K562 (cell line): ENCODE results near the gene UFSP1. TPM values are rescaled to one million over a fixed set of nuclear protein-coding genes. Genes with fewer than 3 reads are reported as not detected.

Experiments
- ARNT ChIP-seq, 2 experiments: fragments of 450-650 bp; IDR thresholded peaks; 2 replicates each; pipeline ENCODE4 v1.6.1; 2016; ENCODE audit warnings: mild to moderate bottlenecking in 1 of 2
- CBX1 ChIP-seq: sonication (generic); IDR thresholded peaks from 2 replicates; pipeline ENCODE4 v1.6.1; 2016; ENCODE audit warnings: antibody characterized with exemption, low read depth, mild to moderate bottlenecking
- CHCHD3 ChIP-seq: fragments of 250-450 bp; sonication (Bioruptor Pico); IDR thresholded peaks from 2 replicates; pipeline ENCODE4 v2.1.2; 2022; ENCODE audit warnings: mild to moderate bottlenecking
- DDX20 ChIP-seq: fragments of 450-650 bp; IDR thresholded peaks from 2 replicates; pipeline ENCODE4 v1.6.1; 2016; ENCODE audit warnings: missing genetic modification characterization, low read depth, mild to moderate bottlenecking, missing compliant biosample characterization, moderate library complexity
- EP400 ChIP-seq: fragments of 450-650 bp; IDR thresholded peaks from 2 replicates; pipeline ENCODE4 v1.6.1; 2017; ENCODE audit warnings: antibody characterized with exemption, mild to moderate bottlenecking, moderate library complexity
- ERF ChIP-seq: fragments of 450-650 bp; formaldehyde crosslinking; IDR thresholded peaks from 2 replicates; pipeline ENCODE4 v1.4.0; 2020; ENCODE audit warnings: mild to moderate bottlenecking, mixed read lengths
- KDM5B ChIP-seq: fragments of 200-600 bp; sonication (generic); IDR thresholded peaks from 2 replicates; pipeline ENCODE4 v1.6.1; 2012; ENCODE audit warnings: low read depth, mild to moderate bottlenecking, moderate library complexity, low read length, control low read depth, inconsistent platforms; ENCODE audit not compliant: insufficient replicate concordance
- MBD1 ChIP-seq: fragments of 250-450 bp; sonication (Bioruptor Pico); IDR thresholded peaks from 2 replicates; pipeline ENCODE4 v1.8.0; 2022; ENCODE audit warnings: inconsistent platforms
- NCOR1 ChIP-seq: fragments of 450-650 bp; IDR thresholded peaks from 2 replicates; pipeline ENCODE4 v1.6.1; 2016; ENCODE audit warnings: mild to moderate bottlenecking, moderate library complexity
- NFRKB ChIP-seq: fragments of 450-650 bp; IDR thresholded peaks from 2 replicates; pipeline ENCODE4 v1.6.1; 2016; ENCODE audit warnings: low read depth
- NFYB ChIP-seq: IDR thresholded peaks from 2 replicates; pipeline ENCODE4 v1.6.1; 2011; ENCODE audit warnings: mild to moderate bottlenecking, moderate library complexity; ENCODE audit not compliant: insufficient read length; ENCODE audit errors: extremely low read depth
- PKNOX1 ChIP-seq: fragments of 450-650 bp; IDR thresholded peaks from 2 replicates; pipeline ENCODE4 v1.6.1; 2016
- SAFB2 ChIP-seq: fragments of 200-400 bp; formaldehyde crosslinking; IDR thresholded peaks from 2 replicates; pipeline ENCODE4 v1.6.1; 2018; ENCODE audit warnings: borderline replicate concordance, low read length, low read depth, moderate library complexity; ENCODE audit not compliant: severe bottlenecking
- SMARCE1 ChIP-seq: fragments of 450-650 bp; IDR thresholded peaks from 2 replicates; pipeline ENCODE4 v1.7.1; 2016; ENCODE audit warnings: mild to moderate bottlenecking
- SRSF9 ChIP-seq: fragments of 200-400 bp; formaldehyde crosslinking; IDR thresholded peaks from 2 replicates; pipeline ENCODE4 v1.6.1; 2017; ENCODE audit warnings: low read depth, low read length, borderline replicate concordance
- ZFP91 ChIP-seq: sonication (generic); formaldehyde crosslinking; IDR thresholded peaks from 2 replicates; pipeline ENCODE4 v1.8.0; 2022; ENCODE audit warnings: mild to moderate bottlenecking, missing genetic modification reagents
- ZNF232 ChIP-seq: sonication (generic); formaldehyde crosslinking; IDR thresholded peaks from 2 replicates; pipeline ENCODE4 v1.8.0; 2022; ENCODE audit warnings: mild to moderate bottlenecking, missing genetic modification reagents
- ZNF583 ChIP-seq: fragments of 250-450 bp; sonication (Bioruptor Pico); IDR thresholded peaks from 2 replicates; pipeline ENCODE4 v1.4.0; 2020
- ZNF586 ChIP-seq: fragments of 450-650 bp; formaldehyde crosslinking; conservative IDR thresholded peaks from 2 replicates; pipeline ENCODE4 v1.4.0; 2020; ENCODE audit warnings: mild to moderate bottlenecking, moderate library complexity
- polyA plus RNA-seq, 8 experiments: library from polyadenylated mRNA; depleted of rRNA in 4 of 8; stranded (reverse) in 5 of 8; unstranded in 3 of 8; fragments of >200 nt; fragmentation: Nextera tagmentation in 2 of 8; fragmentation: Illumina TruSeq in 1 of 8; extraction: Ambion mirVana in 2 of 8; extraction: Trizol in 1 of 8; gene quantifications; 2 replicates each; pipeline versions ENCODE4 v1.2.1 to v1.2.3, GENCODE V29; 2011 to 2014; ENCODE audit warnings: inconsistent platforms in 1 of 8, missing spikeins in 1 of 8
- total RNA-seq, 7 experiments: library from RNA; depleted of rRNA in 6 of 7; stranded (reverse); fragments of >200 nt in 6 of 7; fragmentation: Illumina TruSeq in 2 of 7; extraction: Trizol in 2 of 7; gene quantifications; 2 replicates each; pipeline versions ENCODE4 v1.2.1 to v1.2.3, GENCODE V29; 2011 to 2021; ENCODE audit warnings: low replicate concordance in 1 of 7
- TF ChIP-seq, protein P1 (sequence below): sonication (generic); formaldehyde crosslinking; IDR thresholded peaks from 2 replicates; pipeline ENCODE4 v1.8.1; 2023; ENCODE audit warnings: mild to moderate bottlenecking, missing genetic modification reagents
- TF ChIP-seq, protein P2 (sequence below): fragments of 450-650 bp; formaldehyde crosslinking; IDR thresholded peaks from 2 replicates; pipeline ENCODE4 v1.4.0; 2020; ENCODE audit warnings: mild to moderate bottlenecking

Gene UFSP1
- total and polyA plus RNA-seq, 9 of the 15 experiments (the other 6 are each of a cell fraction or from before 2014, with no cell fraction given): 0.50 to 18.8 (median 2.1) TPM

DNA sequence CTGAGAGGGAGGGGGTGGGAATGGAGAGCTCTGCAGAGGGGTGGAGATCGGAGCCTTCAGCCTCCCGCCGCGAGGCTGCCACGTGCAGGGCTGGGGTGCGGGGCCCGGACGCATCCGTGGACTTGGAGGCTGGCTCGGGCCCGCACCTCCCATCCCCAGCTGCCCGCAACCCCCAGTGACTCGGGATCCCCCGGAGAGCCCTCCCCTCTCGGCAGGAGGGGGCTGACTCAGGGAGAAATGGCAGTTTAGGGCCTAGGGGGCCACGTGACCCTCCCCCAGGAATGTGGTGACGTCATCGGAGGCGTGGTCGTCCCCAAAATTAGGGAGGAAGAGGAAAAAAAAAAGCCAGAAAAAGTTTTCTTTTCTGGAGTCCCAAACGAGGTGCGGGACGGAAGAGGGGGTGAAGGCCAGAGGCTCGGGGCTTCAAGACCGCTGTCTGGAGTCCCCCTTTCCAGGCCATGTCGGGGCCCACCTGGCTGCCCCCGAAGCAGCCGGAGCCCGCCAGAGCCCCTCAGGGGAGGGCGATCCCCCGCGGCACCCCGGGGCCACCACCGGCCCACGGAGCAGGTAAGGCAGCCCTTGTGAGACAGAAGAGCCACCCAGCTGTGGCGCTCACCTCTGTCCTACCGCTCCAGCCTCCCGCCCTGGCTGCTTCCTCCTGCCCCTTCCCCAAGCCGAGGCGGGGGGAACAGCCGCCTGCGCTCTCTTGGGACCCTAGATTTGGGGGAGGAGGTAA is 22.3 kb downstream of the UFSP1 start, which contains the start of gene TRIP6 (continued):
- TF ChIP-seq ZFP91 (CRISPR knock-in tag): no peak
- no peak for TF ChIP-seq DDX20 (tag)
- TF ChIP-seq MBD1: no peak
- no peak for TF ChIP-seq SRSF9
- no peak for TF ChIP-seq ZNF586
- TF ChIP-seq NCOR1: 0 out of 2 replicates have a peak, but pooled peaks have one; percentile 17
- TF ChIP-seq ARNT (IDR thresholded peaks at IDR 0.05): no peak; a peak in 1 of 4 replicates
- TF ChIP-seq PKNOX1: no peak
- peak; percentile 58 for TF ChIP-seq KDM5B
- TF ChIP-seq, protein P1, sequence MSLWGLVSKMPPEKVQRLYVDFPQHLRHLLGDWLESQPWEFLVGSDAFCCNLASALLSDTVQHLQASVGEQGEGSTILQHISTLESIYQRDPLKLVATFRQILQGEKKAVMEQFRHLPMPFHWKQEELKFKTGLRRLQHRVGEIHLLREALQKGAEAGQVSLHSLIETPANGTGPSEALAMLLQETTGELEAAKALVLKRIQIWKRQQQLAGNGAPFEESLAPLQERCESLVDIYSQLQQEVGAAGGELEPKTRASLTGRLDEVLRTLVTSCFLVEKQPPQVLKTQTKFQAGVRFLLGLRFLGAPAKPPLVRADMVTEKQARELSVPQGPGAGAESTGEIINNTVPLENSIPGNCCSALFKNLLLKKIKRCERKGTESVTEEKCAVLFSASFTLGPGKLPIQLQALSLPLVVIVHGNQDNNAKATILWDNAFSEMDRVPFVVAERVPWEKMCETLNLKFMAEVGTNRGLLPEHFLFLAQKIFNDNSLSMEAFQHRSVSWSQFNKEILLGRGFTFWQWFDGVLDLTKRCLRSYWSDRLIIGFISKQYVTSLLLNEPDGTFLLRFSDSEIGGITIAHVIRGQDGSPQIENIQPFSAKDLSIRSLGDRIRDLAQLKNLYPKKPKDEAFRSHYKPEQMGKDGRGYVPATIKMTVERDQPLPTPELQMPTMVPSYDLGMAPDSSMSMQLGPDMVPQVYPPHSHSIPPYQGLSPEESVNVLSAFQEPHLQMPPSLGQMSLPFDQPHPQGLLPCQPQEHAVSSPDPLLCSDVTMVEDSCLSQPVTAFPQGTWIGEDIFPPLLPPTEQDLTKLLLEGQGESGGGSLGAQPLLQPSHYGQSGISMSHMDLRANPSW: no peak
- peak; percentile 68 for TF ChIP-seq SMARCE1
- TF ChIP-seq NFYB: no peak
- TF ChIP-seq, protein P2, sequence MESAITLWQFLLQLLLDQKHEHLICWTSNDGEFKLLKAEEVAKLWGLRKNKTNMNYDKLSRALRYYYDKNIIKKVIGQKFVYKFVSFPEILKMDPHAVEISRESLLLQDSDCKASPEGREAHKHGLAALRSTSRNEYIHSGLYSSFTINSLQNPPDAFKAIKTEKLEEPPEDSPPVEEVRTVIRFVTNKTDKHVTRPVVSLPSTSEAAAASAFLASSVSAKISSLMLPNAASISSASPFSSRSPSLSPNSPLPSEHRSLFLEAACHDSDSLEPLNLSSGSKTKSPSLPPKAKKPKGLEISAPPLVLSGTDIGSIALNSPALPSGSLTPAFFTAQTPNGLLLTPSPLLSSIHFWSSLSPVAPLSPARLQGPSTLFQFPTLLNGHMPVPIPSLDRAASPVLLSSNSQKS (CRISPR knock-in tag): no peak
- no peak for TF ChIP-seq ERF (CRISPR knock-in tag)
- TF ChIP-seq CHCHD3 (CRISPR knock-in tag): peak; percentile 65; the same call in 1 of the 2 replicates
- peak; percentile 58; the same call in 1 of the 2 replicates for TF ChIP-seq NFRKB
- TF ChIP-seq ZNF583 (CRISPR knock-in tag): no peak
- TF ChIP-seq SAFB2: no peak
- no peak for TF ChIP-seq CBX1
- peak; percentile 99 for TF ChIP-seq EP400
- TF ChIP-seq ZNF232: no peak
